WTC11 (cell line): Measurements from ENCODE around the gene MTG1. TPM values are rescaled to one million over a fixed set of nuclear protein-coding genes. Genes with fewer than 3 reads are reported as not detected.

Experiments
- ATAC-seq: fragments of 200-7000 bp; cut with Tn5 transposase; 2 replicates; pipeline ENCODE4 v1.10.0; 2021; ENCODE audit warnings: mild to moderate bottlenecking, moderate library complexity
- CTCF ChIA-PET: fragments of 300-600 bp; sonication (Branson Sonifier 250); formaldehyde crosslinking; loops from one replicate; lab custom pipeline; 2021; ENCODE audit warnings: antibody characterized with exemption; lab: Charles Lee
- POLR2A ChIA-PET: fragments of 350-600 bp; sonication (Branson Sonifier 250); formaldehyde crosslinking; loops from one replicate; lab custom pipeline; 2021; ENCODE audit warnings: antibody characterized with exemption; lab: Charles Lee
- DNase-seq: peaks from one replicate; pipeline ENCODE4 v3.0.0; 2021; ENCODE audit warnings: low spot score
- H3K27ac Mint-ChIP-seq: 2 replicates; pipeline ENCODE4 v1.8.0; 2021; ENCODE audit warnings: mixed read lengths
- H3K27me3 Mint-ChIP-seq: 2 replicates; pipeline ENCODE4 v1.8.0; 2021; ENCODE audit warnings: low read depth, mild to moderate bottlenecking, moderate library complexity, mixed read lengths
- H3K36me3 Mint-ChIP-seq: 2 replicates; pipeline ENCODE4 v1.8.0; 2021; ENCODE audit warnings: mixed read lengths
- H3K4me1 Mint-ChIP-seq: 2 replicates; pipeline ENCODE4 v1.8.0; 2022; ENCODE audit warnings: mixed read lengths
- H3K4me3 Mint-ChIP-seq: 2 replicates; pipeline ENCODE4 v1.8.0; 2021; ENCODE audit warnings: mild to moderate bottlenecking, moderate library complexity, mixed read lengths
- H3K9me3 Mint-ChIP-seq: 2 replicates; pipeline ENCODE4 v1.8.0; 2021; ENCODE audit warnings: mixed read lengths
- ATF3 ChIP-seq: sonication (generic); formaldehyde crosslinking; conservative IDR thresholded peaks from 2 replicates; pipeline ENCODE4 v1.8.1; 2022; ENCODE audit warnings: mild to moderate bottlenecking, missing genetic modification reagents
- CREB1 ChIP-seq: sonication (generic); formaldehyde crosslinking; IDR thresholded peaks from 2 replicates; pipeline ENCODE4 v1.8.0; 2023; ENCODE audit warnings: mild to moderate bottlenecking, missing genetic modification reagents
- FOXK1 ChIP-seq: sonication (generic); formaldehyde crosslinking; IDR thresholded peaks from 2 replicates; pipeline ENCODE4 v1.8.0; 2022; ENCODE audit warnings: mild to moderate bottlenecking, moderate library complexity, missing genetic modification reagents
- FOXP4 ChIP-seq: sonication (generic); formaldehyde crosslinking; IDR thresholded peaks from 2 replicates; pipeline ENCODE4 v1.8.0; 2022; ENCODE audit warnings: mild to moderate bottlenecking, missing genetic modification reagents
- GABPB1 ChIP-seq: sonication (generic); formaldehyde crosslinking; IDR thresholded peaks from 2 replicates; pipeline ENCODE4 v1.8.1; 2023; ENCODE audit warnings: mild to moderate bottlenecking, missing genetic modification reagents
- GRHL2 ChIP-seq: fragments of 250-450 bp; sonication (Bioruptor Pico); IDR thresholded peaks from 2 replicates; pipeline ENCODE4 v1.8.0; 2022; ENCODE audit warnings: mild to moderate bottlenecking, moderate library complexity; ENCODE audit not compliant: insufficient replicate concordance, severe bottlenecking
- HMGXB4 ChIP-seq: sonication (generic); formaldehyde crosslinking; IDR thresholded peaks from 2 replicates; pipeline ENCODE4 v1.8.1; 2023; ENCODE audit warnings: mild to moderate bottlenecking, moderate library complexity, missing genetic modification reagents
- NFATC4 ChIP-seq: fragments of 250-450 bp; sonication (Bioruptor Pico); IDR thresholded peaks from 2 replicates; pipeline ENCODE4 v1.9.0; 2021; ENCODE audit warnings: mild to moderate bottlenecking
- NR1H2 ChIP-seq: sonication (generic); formaldehyde crosslinking; IDR thresholded peaks from 2 replicates; pipeline ENCODE4 v1.9.0; 2021; ENCODE audit warnings: mild to moderate bottlenecking, moderate library complexity, missing genetic modification reagents
- NR2C2 ChIP-seq: sonication (generic); formaldehyde crosslinking; IDR thresholded peaks from 2 replicates; pipeline ENCODE4 v1.8.0; 2022; ENCODE audit warnings: mild to moderate bottlenecking, missing genetic modification reagents
- RELA ChIP-seq: sonication (generic); formaldehyde crosslinking; IDR thresholded peaks from 2 replicates; pipeline ENCODE4 v1.8.1; 2022; ENCODE audit warnings: missing genetic modification reagents, mild to moderate bottlenecking, borderline replicate concordance
- SP1 ChIP-seq: sonication (generic); formaldehyde crosslinking; conservative IDR thresholded peaks from 2 replicates; pipeline ENCODE4 v1.8.1; 2022; ENCODE audit warnings: missing genetic modification reagents
- STAT6 ChIP-seq: sonication (generic); formaldehyde crosslinking; conservative IDR thresholded peaks from 2 replicates; pipeline ENCODE4 v1.8.1; 2023; ENCODE audit warnings: mild to moderate bottlenecking, low read depth, missing genetic modification reagents, moderate library complexity
- TP53 ChIP-seq: sonication (generic); formaldehyde crosslinking; IDR thresholded peaks from 2 replicates; pipeline ENCODE4 v1.8.1; 2023; ENCODE audit warnings: mild to moderate bottlenecking, missing genetic modification reagents
- USF1 ChIP-seq: sonication (generic); formaldehyde crosslinking; IDR thresholded peaks from 2 replicates; pipeline ENCODE4 v1.8.0; 2022; ENCODE audit warnings: mild to moderate bottlenecking, missing genetic modification reagents
- ZNF416 ChIP-seq: fragments of 250-450 bp; sonication (Bioruptor Pico); IDR thresholded peaks from 2 replicates; pipeline ENCODE4 v1.9.0; 2021; ENCODE audit warnings: mild to moderate bottlenecking, inconsistent platforms
- ZNF423 ChIP-seq: fragments of 250-450 bp; sonication (Bioruptor Pico); IDR thresholded peaks from 2 replicates; pipeline ENCODE4 v2.1.2; 2022; ENCODE audit warnings: mild to moderate bottlenecking, moderate library complexity
- ZNF425 ChIP-seq: fragments of 250-450 bp; sonication (Bioruptor Pico); conservative IDR thresholded peaks from 2 replicates; pipeline ENCODE4 v1.9.0; 2021; ENCODE audit warnings: mild to moderate bottlenecking
- ZSCAN18 ChIP-seq: fragments of 250-450 bp; sonication (Bioruptor Pico); IDR thresholded peaks from 2 replicates; pipeline ENCODE4 v2.1.2; 2022; ENCODE audit warnings: mild to moderate bottlenecking, moderate library complexity
- total RNA-seq: library from RNA; stranded (reverse); gene quantifications from 3 replicates; pipeline ENCODE4 v1.2.3, GENCODE V29; 2021

MTG1 gene
- total RNA-seq, 1 experiment from 2014 or later = 63.0 TPM

- DNase-seq = no peak
- Mint-ChIP-seq H3K9me3 (no peaks in the 10 kb centered on the region), H3K27me3 (no peaks in the 10 kb centered on the region; the same call in 1 of the 2 replicates), H3K4me3 (no peak overlapping the region), H3K4me1 (peaks cover 3% of the 10 kb centered on the region; the same call in 1 of the 2 replicates), H3K27ac (no peak overlapping the region), H3K36me3 (no peaks in the 10 kb centered on the region)
- no peak for ATAC-seq
- no peak for TF ChIP-seq ATF3
- TF ChIP-seq NFATC4 = no peak
- TF ChIP-seq TP53 = no peak
- TF ChIP-seq RELA (CRISPR knock-in tag) = no peak
- TF ChIP-seq FOXK1 (CRISPR knock-in tag) = no peak
- no peak for TF ChIP-seq ZNF416
- no peak for TF ChIP-seq GRHL2 (CRISPR knock-in tag)
- TF ChIP-seq FOXP4 (CRISPR knock-in tag) = no peak
- TF ChIP-seq NR2C2 (CRISPR knock-in tag) = no peak
- TF ChIP-seq SP1 (CRISPR knock-in tag) = no peak
- TF ChIP-seq GABPB1 (CRISPR knock-in tag) = no peak
- TF ChIP-seq STAT6 = no peak
- no peak for TF ChIP-seq ZNF425 (CRISPR knock-in tag)
- no peak for TF ChIP-seq USF1 (CRISPR knock-in tag)
- TF ChIP-seq CREB1 (CRISPR knock-in tag) = no peak
- TF ChIP-seq HMGXB4 (CRISPR knock-in tag) = no peak
- no peak for TF ChIP-seq NR1H2
- no peak for TF ChIP-seq ZSCAN18 (CRISPR knock-in tag)
- TF ChIP-seq ZNF423 (CRISPR knock-in tag) = no peak
- POLR2A ChIA-PET = interaction anchor here (0.6 kb wide), 1 partner anchor 177 kb away, joined by 3 read pairs; no protein-coding TSS in a partner anchor
- CTCF ChIA-PET = interaction anchor here (1.9 kb wide), 1 partner anchor 60 kb away, joined by 5 read pairs; no protein-coding TSS in a partner anchor
These were observed 4.8 kb upstream of the MTG1 start for GRCh38 chr10:133388973-133389818.
